GM19463 (cell line): ENCODE measurements around the gene PTPN5.

Experiments
- ATAC-seq: cut with Tn5 transposase; IDR thresholded peaks from one replicate; pipeline ENCODE4 v1.9.1; 2021; ENCODE audit warnings: mild to moderate bottlenecking, moderate library complexity; ENCODE audit not compliant: unreplicated experiment

Gene PTPN5

GRCh38 chr11:18743365-18743764 lies 48.2 kb downstream of the PTPN5 start:
- ATAC-seq, result no peak

DNA sequence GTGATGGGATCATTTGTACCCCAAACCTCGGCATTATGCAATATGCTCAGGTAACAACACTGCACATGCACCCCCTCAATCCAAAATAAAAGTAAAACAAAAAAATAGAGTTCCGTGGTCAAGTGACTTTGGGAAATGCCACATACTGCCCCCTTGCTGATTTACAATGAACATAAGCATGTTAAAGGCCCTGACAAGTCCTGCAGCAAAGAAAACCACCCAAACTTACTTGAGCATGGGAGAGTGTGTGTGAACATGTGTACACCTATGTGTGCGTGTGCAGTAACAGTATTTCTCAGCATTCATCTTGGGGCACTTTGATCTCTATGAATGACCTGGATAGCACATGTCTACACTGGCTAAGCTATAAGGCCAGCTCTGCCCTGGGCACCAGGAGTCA lies 49.8 kb downstream of the PTPN5 start:
- ATAC-seq, result no peak

- ATAC-seq, result no peak
Measured at GRCh38 chr11:18739685-18740084, 51.9 kb downstream of the PTPN5 start.

GRCh38 chr11:18737642-18738041 lies 54.0 kb downstream of the PTPN5 start:
- no peak for ATAC-seq

DNA sequence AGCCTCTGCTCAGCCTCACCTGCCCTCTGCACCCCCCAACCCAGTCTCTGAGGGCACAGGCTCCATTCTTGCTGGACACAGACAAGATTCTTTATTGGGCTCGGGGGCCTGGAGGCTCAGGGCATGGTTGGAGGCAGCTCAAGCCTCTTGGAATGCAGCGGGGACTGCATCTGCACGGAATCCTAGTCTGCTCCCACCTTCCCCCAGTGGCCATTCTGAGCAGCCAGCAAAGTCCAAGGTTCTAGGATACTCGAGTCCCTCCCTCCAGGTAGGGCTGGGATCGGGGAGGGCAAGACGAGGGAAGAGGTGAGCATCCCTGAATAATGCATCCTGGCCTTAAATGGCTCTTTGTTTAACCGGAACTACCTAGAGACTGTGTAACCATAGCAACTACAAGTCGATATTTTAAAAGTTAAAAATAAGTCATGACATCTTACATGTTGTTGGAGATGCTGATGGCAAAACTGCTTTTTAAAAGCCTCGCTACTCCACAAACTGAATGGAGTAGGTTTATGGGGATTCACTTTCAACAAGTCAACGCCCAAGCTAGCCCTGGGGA lies 54.9 kb downstream of the PTPN5 start:
- ATAC-seq, result no peak

DNA sequence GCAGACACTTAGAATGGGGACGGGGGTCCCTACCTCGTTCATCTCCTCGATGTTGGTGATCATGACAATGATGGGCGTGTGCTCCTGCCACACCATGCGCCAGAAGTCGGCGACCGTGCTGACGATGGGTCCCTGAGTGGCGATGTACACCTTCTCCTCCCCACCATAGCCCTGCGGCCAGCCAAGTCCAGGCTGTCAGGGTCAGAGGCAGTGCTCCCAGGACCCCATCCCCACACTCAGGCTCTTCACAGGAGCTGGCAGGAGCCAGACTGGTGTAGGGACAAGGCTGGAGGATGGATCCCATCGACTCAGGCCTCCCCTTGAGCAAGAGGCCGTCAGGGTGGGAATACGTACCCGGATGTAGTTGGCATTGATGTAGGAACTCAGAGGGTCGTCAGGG lies 58.4 kb downstream of the PTPN5 start:
- no peak for ATAC-seq

DNA sequence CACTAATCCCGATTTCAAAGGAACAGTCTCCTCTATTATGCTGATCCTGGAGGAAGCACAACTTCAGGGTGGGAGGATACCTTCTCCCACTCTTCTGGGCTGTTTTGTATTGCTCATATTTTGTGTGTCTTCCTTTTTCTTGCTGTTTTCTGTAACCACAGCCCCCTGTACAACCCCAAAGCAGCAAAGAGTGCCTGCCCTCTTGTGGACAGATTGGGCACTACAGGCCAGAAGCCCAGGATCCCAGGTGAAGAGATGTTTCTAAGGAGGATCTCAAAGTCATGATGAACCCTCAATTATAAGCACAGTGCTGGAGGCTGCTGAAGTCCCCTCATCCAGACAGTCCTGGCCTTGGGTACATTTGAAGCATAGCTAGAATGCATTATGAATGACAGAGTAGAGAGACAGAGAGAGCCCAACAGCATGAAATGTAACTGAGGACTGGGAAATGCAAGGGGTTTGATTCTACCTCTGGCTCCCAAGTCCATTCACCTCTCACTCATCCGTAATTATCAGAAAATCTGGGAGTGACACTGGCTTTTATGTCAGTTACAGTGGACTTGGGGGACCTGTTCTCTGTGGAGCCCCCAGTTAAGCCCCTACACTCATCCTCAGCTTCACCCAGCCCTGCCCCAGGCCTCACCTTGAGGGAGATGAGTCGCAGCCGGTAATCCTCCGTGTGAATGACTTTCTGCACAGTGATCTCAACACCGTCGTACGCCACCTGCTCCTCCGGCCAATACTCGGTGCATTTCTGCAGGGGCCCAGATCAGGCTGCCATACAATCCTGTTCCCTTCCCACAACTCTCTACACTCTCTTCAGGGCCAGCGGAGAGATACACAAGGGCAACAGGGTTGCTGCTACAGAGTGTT lies 59.4 kb downstream of the PTPN5 start:
- no peak for ATAC-seq

GRCh38 chr11:18731441-18731840 lies 60.2 kb downstream of the PTPN5 start:
- ATAC-seq, result no peak

GRCh38 chr11:18730020-18730419 lies 61.6 kb downstream of the PTPN5 start:
- ATAC-seq, result no peak

DNA sequence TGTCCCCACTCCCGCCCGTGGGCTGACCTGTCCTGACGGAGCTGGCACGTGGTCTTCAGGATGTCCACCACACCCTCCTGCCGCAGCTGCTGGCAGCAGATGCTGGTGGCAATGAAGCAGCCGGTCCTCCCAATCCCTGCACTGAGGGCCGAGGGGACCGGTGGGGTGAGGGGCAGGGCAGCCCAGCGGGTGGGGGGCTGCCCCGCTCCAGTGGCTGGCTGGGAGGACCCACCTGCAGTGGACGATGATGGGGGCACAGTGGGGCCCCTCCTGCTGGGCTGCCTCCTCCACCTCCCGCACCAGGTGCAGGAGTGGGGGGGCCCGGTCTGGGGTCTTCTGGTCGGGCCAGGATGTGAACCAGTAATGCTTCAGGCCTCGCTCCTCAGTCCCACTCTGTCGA lies 62.2 kb downstream of the PTPN5 start:
- ATAC-seq, result no peak

GRCh38 chr11:18728658-18729057 lies 62.9 kb downstream of the PTPN5 start:
- ATAC-seq, result no peak

DNA sequence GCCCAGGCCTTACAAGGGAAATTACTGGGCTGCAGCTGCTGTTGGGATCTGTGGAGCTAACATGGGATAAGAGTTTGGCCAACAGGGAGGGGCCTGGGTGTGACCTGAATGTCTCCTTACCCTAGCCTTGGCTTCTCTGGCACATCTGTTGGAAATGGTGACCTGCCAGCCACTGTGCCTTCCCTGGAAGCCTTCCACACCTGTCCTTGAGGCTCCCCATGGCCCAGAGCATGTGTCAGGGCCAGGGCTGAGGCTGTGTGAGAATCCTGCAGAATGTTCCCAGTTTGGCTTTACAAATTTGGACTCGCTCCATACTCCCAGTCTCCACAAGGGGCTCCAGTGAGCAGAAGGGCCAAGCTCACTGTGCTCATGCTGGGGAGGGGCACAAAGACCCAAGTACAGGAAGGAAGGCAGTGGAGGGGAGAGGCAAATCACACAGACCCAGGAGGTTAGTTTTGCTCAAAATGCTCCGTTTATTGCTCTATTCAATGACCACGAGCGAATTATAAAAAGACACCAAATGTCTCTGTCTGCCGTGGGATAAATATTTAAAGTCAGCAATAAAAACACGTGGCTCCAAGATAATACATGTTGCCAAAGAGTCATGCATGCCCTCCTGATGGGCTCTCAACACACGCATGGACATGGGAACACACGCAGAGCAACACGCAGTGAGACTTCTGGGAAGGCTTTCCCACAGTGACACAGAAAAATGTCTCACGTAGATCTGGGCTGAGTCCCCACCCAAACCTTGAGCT lies 63.9 kb downstream of the PTPN5 start:
- ATAC-seq, result peak; percentile 63

DNA sequence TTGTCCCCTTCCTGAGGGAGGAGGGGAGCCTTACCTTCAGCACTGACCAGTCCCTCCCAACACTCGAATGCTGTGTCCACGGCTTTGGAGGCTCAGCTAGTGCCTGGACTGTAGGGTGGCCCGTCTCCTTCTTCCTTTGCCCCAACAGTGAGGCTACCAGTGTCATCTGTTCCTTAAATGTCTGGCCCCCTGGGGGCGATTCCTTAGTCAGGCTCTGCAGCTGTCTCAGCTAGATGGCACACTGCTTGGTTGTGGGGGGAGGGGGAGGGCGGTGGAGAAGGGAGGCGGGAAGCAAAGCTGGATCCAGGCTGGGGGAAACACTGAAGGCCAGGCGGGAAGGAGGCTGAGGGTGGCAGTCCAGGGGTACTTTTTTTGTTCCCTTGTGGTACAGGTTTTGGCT lies 65.6 kb downstream of the PTPN5 start, which contains the start of gene IGSF22:
TSS of gene IGSF22 (minus strand) at position 149 of the 400 bp plus-strand sequence. CDS start 1,952 bp downstream, outside the sequence.
- ATAC-seq, result no peak

DNA sequence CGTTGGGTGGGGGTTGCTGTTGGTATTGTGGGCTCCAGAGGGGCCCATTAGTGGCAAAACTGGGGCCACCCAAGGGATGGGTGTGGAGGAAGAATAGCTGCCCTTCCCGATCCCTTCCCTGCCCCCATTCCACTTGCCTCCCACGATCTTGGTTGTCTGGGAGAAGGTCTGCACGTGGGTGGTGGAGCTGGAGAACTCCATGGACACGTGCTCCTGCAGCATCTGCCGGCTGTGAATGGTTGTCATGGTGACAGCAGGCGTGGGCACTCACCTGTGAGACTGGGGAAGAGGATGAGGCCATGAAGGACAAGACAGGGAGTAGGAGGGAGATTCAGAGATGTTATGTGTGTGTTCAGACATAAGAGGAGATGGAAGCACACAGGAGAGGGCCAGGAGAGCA lies 67.6 kb downstream of the PTPN5 start:
- ATAC-seq, result no peak

- ATAC-seq, result peak; percentile 7
Measured at GRCh38 chr11:18722293-18722637, 69.3 kb downstream of the PTPN5 start.

- ATAC-seq, result peak; percentile 52
Measured at GRCh38 chr11:18721561-18722292, 69.9 kb downstream of the PTPN5 start.

DNA sequence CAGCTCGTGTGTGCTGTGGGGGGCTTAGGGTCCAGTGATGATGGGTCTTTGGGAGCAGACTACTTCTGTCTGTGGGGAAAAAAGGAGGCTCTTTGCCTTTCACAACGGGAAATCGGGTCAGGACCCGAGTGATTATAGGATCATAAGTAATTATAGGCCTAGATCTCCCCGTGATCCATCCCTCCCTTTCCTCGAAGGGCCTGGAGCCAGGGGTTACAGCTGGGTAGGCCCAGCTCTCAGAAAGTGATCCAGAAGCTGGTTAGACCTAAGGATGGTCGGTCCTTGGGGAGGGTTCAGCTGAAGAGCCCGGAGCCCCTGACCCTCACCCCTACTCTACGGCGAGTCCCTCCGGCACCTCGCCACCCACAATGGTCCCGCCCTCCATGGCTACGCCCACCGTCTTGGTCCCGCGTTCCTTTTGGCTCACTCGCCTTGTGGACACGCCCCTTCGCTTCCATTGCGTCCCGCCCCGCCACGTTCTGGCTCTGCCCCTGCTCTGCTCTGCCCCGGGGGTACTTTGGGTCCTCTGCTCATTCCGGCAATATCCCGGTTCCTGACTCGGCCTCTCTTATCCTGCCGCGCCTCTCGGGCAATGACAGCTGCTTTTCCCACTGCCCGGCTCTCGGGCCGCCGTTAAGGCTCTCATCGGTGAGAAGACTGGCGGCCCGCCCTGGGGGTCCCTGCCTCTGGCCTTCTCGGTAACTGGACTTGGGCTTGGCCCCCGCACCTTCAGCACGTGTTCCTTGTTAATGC lies 70.6 kb downstream of the PTPN5 start:
- peak; percentile 81 for ATAC-seq

GRCh38 chr11:18720091-18720807 lies 71.3 kb downstream of the PTPN5 start:
- no peak for ATAC-seq

GRCh38 chr11:18715476-18715875 lies 76.1 kb downstream of the PTPN5 start:
- ATAC-seq, result no peak

- ATAC-seq, result no peak
Measured at GRCh38 chr11:18714443-18714780, 77.2 kb downstream of the PTPN5 start.
